Heart right ventricle (tissue), 16 donors: ENCODE measurements around the gene ELL. TPM values are rescaled to one million over a fixed set of nuclear protein-coding genes. Genes with fewer than 3 reads are reported as not detected.

Source experiments
- ATAC-seq, 8 donors: fragments of 200-7000 bp; cut with Tn5 transposase; one replicate each; pipeline ENCODE4 v1.9.1; 2020; ENCODE audit warnings: mild to moderate bottlenecking in 8 of 8, moderate library complexity in 8 of 8, moderate number of reproducible peaks in 1 of 8
- DNase-seq, 2 donors: peaks; one replicate each; pipeline ENCODE4 v3.0.0-alpha.2; 2020
- H3K27ac ChIP-seq, 10 donors: fragments of 200-600 bp; sonication (generic) in 2 of 10; one replicate each; pipeline versions ENCODE4 v1.5.0 to v1.8.0; 2020 to 2022; ENCODE audit warnings: mild to moderate bottlenecking in 3 of 10
- H3K27me3 ChIP-seq, 7 donors: fragments of 200-600 bp; one replicate each; pipeline ENCODE4 v1.8.0; 2021 to 2022; ENCODE audit warnings: mild to moderate bottlenecking in 2 of 7
- H3K36me3 ChIP-seq, 9 donors: fragments of 200-600 bp; sonication (generic) in 1 of 9; one replicate each; pipeline versions ENCODE4 v1.5.0 to v1.8.0; 2020 to 2022; ENCODE audit warnings: mild to moderate bottlenecking in 2 of 9
- H3K4me1 ChIP-seq, 9 donors: fragments of 200-600 bp; sonication (generic) in 1 of 9; one replicate each; pipeline versions ENCODE4 v1.5.0 to v1.8.0; 2020 to 2022; ENCODE audit warnings: mild to moderate bottlenecking in 4 of 9
- H3K4me3 ChIP-seq, 10 donors: fragments of 200-600 bp; sonication (generic) in 2 of 10; one replicate each; pipeline versions ENCODE4 v1.5.0 to v1.8.0; 2020 to 2022; ENCODE audit warnings: mild to moderate bottlenecking in 7 of 10, moderate library complexity in 2 of 10
- H3K9me3 ChIP-seq, 11 donors: fragments of 200-600 bp in 10 of 11; sonication (generic) in 2 of 11; one replicate each; pipeline versions ENCODE4 v1.5.0 to v1.8.0; 2013 to 2022; ENCODE audit warnings: mild to moderate bottlenecking in 2 of 11, control low read depth in 1 of 11, moderate library complexity in 1 of 11
- WGBS, 2 donors: extraction: QIAGEN DNeasy Blood & Tissue Kit; methylation state at CpG; one replicate each; pipeline ENCODE4 v1.1.7; 2013; ENCODE audit warnings: inconsistent platforms in 1 of 2; 5-methylcytosine and 5-hydroxymethylcytosine counted together
- intact Hi-C, 10 donors: fragments of 100-400 bp; cut with DNase I; formaldehyde crosslinking; loops; one replicate each; pipeline versions ENCODE4 v1.11.1 to v1.14.2; 2022
- polyA plus RNA-seq, 2 donors: library from polyadenylated mRNA; stranded (reverse); fragments of 200-250 nt; gene quantifications; one replicate each; pipeline ENCODE4 v1.2.3, GENCODE V29; 2013
- total RNA-seq, 10 donors: library from RNA; stranded (reverse); fragmentation: NEBNext Ultra II Directional in 3 of 10; extraction: Animal tissue kit (Norgen Biotek cat#: 25700) in 3 of 10; gene quantifications; one replicate each; pipeline versions ENCODE4 v1.2.1 to v1.2.4, GENCODE V29; 2021 to 2023
- TF ChIP-seq, protein P1 (sequence below), 9 donors: fragments of 200-600 bp; sonication (generic) in 2 of 9; IDR thresholded peaks; one replicate each; pipeline versions ENCODE4 v1.5.0 to v1.8.0; 2021 to 2022; ENCODE audit warnings: antibody characterized with exemption in 9 of 9, mild to moderate bottlenecking in 5 of 9, moderate library complexity in 1 of 9
- donor health status: Arrhythmogenic right ventricular cardiomyopathy.
- donor health status: ischemic (EF 13 %, LVEDD 7.1; RV severe dilation, severe dysfunction).
- donor health status: healthy with polysubstance abuse.
- donor health status: DM: no; HTN: yes; CAD: no.
- donor health status: DM: no; HTN: no; CAD: no.
- donor health status: ischemic (EF 25% LVEDD 6.9; RV normal size, moderate dysfunction).
- donor health status: ischemic (EF 25% LVEDD 5.7; RV mildly dilated, moderate dysfunction).
- donor health status: healthy.
- donor health status: DM: yes; HTN: yes; CAD: no.
- donor health status: Ischemic cardiomyopathy.
- donor health status: ischemic (EF 35%, LVEDD 5.7; RV mildly dilated, moderate dysfunction).
- donor health status: nonischemic (EF 11% LVEDD 7.7; RV severe dilation, severe dysfunction).
- donor health status: DM: yes; HTN: yes; CAD: no.
- donor health status: PGD.
- donor health status: ischemic (EF 29% LVEDD 5.4; RV normal size, mild dysfunction).
- donor health status: nonischemic (EF 23%, LVEDD 6.1; RV moderate dilation, normal function).

ELL gene
- total and polyA plus RNA-seq, 12 donors, result 4.0 to 13.1 (median 6.8) TPM

- 82 to 85% methylated on average over 46 of the region's 46 CpGs for WGBS, 2 donors
- Histone ChIP-seq H3K27ac (peak overlapping the region in 6 of 10 donors; percentile 50 to 83 (median 70)), H3K36me3 (peaks cover 0 to 26% (median 0%) of the 10 kb centered on the region in 9 donors), H3K9me3 (no peaks in the 10 kb centered on the region), H3K4me3 (peak overlapping the region in 5 of 10 donors; percentile 52 to 80 (median 66)), H3K27me3 (peaks cover 0 to 23% (median 0%) of the 10 kb centered on the region in 7 donors), H3K4me1 (peaks cover 11 to 59% (median 38%) of the 10 kb centered on the region in 9 donors)
- intact Hi-C loops, result no loop called here
- TF ChIP-seq, protein P1, sequence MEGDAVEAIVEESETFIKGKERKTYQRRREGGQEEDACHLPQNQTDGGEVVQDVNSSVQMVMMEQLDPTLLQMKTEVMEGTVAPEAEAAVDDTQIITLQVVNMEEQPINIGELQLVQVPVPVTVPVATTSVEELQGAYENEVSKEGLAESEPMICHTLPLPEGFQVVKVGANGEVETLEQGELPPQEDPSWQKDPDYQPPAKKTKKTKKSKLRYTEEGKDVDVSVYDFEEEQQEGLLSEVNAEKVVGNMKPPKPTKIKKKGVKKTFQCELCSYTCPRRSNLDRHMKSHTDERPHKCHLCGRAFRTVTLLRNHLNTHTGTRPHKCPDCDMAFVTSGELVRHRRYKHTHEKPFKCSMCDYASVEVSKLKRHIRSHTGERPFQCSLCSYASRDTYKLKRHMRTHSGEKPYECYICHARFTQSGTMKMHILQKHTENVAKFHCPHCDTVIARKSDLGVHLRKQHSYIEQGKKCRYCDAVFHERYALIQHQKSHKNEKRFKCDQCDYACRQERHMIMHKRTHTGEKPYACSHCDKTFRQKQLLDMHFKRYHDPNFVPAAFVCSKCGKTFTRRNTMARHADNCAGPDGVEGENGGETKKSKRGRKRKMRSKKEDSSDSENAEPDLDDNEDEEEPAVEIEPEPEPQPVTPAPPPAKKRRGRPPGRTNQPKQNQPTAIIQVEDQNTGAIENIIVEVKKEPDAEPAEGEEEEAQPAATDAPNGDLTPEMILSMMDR (IDR thresholded peaks at IDR 0.05), result no peak
- ATAC-seq (no peak), DNase-seq (no peak)
Observed at GRCh38 chr19:18435842-18436670, 85.8 kb downstream of the ELL start.

DNA sequence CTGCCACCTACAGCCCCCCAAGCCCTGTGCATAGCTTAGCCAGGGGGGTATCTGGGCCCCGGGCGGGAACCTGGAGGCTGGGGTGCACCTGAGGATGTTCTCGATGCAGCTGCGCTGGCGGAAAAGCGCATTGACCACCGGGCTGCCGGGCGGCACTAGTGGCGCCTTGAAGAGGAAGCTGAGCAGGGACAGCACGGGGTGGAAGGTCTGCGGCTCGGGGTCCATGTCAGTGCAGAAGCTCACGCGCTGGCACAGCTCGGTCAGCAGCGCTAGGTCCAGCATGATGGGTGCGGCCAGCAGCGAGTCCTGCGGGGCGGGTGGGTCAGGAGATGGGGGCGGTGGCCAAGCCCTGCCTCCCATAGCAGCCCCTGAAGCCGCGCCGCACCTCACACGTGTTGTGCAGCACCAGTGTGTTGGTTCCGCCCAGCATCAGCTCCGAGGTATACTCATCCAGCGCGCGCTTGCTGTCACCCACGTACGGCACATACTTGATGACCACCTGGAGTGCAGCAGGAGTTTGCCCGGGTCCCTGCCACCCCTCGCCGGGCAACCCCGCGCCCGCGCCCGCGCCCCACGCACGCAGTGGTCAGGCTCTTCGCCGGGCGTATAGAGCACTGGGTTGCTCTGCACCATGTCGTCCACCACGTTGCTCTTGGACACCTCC, 86.6 kb downstream of the ELL start:
- Histone ChIP-seq H3K27ac (no peak overlapping the region), H3K36me3 (peaks cover 0 to 29% (median 0%) of the 10 kb centered on the region in 9 donors), H3K4me1 (peaks cover 11 to 59% (median 38%) of the 10 kb centered on the region in 9 donors), H3K9me3 (no peaks in the 10 kb centered on the region), H3K27me3 (peaks cover 0 to 23% (median 0%) of the 10 kb centered on the region in 7 donors), H3K4me3 (no peak overlapping the region)
- no peak for DNase-seq
- intact Hi-C loops, result no loop called here
- ATAC-seq, result no peak
- TF ChIP-seq, protein P1 (IDR thresholded peaks at IDR 0.05), result no peak
- WGBS, 2 donors, result 95 to 96% methylated on average over 45 to 49 of the region's 49 CpGs

GRCh38 chr19:18434411-18435175, 87.3 kb downstream of the ELL start:
- DNase-seq (no peak), ATAC-seq (no peak)
- H3K4me3 ChIP-seq, result peak overlapping the region in 3 of 10 donors; percentile 51 to 57 (median 53)
- H3K9me3 ChIP-seq, result no peaks in the 10 kb centered on the region
- H3K27ac ChIP-seq, result peak overlapping the region in 4 of 10 donors; percentile 32 to 62 (median 46)
- 90% methylated on average over 20 to 21 of the region's 21 CpGs for WGBS, 2 donors
- H3K36me3 ChIP-seq, result peaks cover 0 to 29% (median 0%) of the 10 kb centered on the region in 9 donors
- H3K4me1 ChIP-seq, result peaks cover 14 to 65% (median 42%) of the 10 kb centered on the region in 9 donors
- peaks cover 0 to 23% (median 0%) of the 10 kb centered on the region in 7 donors for H3K27me3 ChIP-seq
- intact Hi-C loops, result no loop called here
- TF ChIP-seq, protein P1 (IDR thresholded peaks at IDR 0.05), result no peak
